ENCODE data around the gene DUSP1.

The DUSP1 gene

DNA sequence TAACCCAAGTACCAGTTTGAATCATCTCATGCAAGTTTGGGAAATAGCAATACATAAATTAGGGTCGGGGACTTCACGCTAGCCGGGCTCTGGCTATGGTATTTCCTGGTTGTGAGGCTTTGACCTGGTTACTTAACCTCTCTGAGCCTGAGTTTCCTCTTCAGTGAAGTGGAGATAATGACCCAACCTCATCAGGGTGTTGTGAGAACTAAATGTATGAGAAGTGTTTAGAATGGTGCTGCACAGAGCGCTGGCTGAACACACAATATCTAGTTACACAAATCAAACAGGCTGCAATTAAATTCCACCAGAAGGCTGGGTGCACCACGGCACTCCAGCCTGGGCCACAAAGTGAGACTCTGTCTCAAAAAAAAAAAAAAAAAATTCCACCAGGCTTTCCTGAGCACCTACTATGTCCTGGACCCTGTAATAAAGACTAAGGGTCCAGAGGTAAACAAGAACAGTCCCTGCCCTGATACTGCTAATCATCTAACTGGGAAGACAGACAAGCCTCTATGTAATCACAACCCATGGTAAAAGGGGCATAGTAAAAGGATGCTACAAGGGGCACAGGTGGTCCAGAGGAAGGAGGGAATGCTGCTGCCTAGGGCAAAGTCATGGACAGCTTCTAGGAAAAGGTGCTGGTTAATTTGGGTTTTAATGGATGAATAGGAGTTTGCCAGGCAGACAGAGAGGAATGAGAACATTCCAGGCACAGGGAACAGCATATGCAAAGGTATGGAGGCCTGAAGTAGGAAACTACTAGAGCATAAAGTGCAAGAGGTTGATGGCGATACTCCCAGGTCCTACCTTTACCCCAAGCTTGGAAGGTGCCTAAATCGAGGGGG, 27.7 kb downstream of the DUSP1 start:
- DNase-seq (ENCODE audit: low read depth in 3 of 3) = no peak

DNA sequence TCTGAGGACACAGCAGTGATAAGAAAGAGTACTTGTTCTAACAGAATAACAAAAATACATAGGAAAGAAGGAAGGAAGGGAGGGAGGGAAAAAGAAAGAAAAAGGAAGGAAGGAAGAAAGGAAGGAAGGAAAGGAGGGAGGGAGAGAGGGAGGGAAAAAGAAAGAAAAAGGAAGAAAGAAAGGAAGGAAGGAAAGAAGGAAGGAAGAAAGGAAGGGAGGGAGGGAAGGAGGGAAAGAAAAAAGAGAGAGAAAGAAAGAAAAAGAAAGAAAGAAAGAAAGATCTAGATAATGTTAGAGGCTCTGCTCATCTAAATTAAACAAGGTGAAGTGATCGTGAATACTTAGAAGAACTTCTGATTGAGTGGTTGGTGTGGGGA, 29.8 kb downstream of the DUSP1 start:
- no peak for DNase-seq (ENCODE audit: low read depth in 3 of 3)

DNA sequence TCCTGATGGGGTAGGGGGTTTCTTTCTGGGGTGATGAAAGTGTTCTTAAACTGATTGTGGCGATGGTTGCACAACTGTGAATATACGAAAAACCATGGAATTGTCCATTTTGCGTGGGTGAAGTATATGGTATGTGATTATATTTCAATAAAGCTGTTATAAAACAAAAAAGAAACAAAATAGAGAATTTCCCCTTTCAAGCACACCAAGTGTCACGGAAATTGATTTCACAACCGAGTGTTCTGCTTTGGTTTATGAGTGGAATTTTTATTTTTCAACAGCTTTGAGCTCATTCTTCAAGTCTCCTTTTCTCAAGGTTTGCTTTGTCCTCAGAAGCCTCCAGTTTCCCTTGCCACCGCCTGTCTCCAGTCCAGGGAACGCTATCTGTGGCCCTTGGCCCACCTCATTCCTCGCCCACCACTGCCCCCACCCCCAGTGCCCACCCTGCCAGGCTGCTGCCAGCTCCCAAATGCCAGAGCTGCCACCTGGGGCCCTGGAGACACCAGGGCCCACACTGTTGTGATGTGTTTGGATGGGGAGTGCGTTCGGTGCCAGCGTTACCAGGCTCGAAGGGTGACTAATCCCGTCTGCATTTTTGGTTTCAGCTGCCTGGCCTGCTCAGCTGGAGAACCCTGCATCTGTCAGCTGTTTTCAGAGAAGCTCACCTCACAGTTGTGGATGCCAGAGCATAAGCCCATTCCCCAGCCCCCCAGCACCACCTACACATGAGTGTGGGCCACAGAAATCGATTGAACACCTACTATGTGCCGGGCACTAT, 30.4 kb downstream of the DUSP1 start:
- no peak for DNase-seq (ENCODE audit: low read depth in 3 of 3)

DNA sequence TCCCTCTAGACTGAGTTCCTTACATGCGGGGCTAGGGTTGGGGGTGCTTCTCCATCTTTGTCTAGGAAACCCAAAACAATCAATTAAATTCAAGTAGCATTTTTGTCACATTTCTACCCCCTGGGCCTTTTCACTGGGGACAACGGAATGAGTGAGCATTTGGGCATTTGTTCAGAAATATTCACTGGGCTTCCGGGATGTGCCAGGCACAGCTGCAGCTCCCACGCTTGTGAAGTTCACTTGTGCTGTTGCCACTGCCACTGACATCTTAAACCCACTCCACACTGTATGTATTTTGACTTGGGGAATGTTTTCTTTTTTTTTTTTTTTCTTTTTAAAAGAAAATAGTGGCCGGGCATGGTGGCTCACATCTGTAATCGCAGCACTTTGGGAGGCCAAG, 31.6 kb downstream of the DUSP1 start:
- DNase-seq (ENCODE audit: low read depth in 3 of 3) = no peak

DNA sequence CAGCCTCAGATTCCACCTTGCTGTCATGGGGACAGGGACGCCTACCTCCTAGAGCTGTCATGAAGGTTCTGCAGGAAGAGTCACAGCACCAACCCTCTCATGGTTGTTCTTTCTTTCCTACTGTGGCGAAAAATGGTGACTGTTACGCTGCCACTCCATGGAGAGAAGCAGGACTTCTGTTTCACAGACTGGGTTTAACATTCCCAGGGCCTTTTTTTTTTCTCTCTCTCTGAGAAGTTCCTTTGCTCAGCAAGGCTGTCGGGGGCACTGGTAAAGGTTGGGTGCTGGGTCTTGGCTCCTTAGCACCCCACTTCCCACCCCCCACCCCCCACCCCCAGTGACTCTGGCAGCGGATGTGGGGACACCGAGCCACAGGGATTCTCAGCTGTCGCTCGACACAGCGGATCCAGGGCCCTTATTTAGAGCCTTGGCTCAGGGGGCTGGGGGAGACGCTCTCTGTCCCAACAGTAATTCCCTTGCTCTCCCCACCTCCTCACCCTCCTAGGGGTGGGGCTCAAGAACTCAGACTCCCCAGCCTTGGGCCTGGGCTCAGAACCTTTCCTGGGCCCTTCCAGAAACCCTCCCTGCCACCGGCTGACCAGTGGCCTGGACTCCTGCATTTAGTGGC, 34.4 kb downstream of the DUSP1 start:
- no peak for DNase-seq (ENCODE audit: low read depth in 3 of 3)

DNA sequence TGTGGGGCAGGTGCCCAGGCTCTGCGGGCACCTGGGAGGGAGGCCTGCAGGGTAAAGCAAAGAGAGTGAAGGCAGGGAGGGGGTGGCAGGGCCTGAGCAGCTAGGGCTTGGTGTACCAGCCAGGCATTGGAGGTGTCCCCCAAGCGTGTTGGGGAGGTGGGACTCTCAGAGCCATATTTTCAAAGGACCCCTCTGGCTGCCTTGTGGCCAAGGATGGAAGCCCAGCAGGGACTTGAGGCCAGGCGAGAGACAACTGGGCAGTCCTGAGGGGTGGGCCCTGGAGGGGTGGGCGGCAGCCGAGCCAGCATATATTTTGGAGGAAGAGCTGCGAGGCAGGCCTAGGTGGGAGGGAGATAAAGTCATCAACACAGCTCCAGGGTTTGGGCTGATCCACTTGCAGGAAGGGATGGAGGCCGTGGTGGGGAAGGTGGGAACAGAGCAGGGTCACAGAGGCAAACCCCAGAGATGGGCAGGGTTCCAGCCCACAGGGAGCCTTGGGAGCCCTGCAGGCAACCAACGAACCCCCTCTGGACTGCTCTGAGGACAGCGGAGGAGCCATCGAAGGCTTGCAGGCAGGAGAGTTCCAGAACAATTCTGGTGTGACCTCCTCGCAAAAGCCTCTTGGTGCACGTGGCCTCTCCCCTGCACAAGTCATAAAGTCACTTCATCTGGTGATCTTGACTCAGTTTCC, 35.7 kb downstream of the DUSP1 start:
- DNase-seq (ENCODE audit: low read depth in 3 of 3) = no peak

DNA sequence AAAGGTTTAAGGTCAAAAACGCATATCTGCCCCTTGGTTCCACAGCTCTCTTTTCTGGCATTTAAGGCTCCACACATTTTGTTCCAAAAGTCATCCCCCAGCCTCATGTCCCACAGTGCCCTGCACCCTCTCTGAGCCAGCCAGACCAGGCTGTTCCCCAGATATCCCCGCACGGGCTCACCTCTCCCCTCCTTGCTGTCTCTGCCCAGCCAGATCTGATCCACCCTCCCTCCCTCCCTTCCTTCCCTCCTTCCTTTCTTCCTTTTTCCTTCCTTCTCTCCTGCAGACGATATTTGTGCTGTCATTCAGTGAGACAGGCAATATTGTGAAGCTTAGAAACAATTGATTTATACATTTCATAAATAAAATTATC, 37.0 kb downstream of the DUSP1 start:
- no peak for DNase-seq (ENCODE audit: low read depth in 3 of 3)

DNA sequence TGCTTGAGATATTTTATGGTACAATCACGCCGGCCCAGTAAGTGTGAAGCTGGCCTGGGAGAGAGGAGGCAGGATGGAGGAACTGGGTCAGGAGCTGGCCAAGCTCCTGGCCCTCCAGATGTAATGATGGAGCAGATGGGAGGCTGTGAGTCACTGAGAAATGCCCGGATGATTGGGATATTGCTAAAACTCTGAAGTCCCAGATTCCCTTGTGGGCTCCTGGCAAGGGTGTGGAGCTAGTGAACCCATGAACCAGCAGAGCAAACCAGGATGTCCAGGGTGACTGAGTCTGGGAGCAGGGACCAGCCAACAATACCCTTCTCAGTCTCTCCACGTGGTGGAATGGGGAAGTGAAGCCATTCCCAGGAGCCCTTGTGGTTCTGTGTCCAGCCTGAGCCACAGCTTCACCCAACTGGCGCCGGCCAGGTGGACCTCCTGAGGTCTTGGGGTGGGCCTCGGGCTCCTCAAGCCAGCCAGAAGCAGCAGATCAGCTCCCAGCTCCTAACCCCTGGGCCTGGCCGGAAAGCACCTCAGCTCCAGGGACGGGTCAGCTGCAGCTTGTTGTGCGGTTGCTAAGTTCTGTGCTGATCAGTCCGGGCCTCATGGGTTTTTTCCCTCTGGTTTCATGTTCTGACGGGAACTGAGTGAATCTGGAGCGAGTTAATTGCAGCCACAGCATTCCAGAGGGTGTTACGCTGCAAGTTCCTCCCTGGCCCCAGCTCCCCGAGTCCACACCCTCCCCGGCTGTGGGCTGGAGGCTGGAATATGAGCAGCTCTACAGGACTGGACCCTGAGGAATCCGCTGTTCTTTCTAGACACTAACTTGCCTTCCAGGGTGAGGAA, 37.6 kb downstream of the DUSP1 start:
- DNase-seq (ENCODE audit: low read depth in 3 of 3) = no peak

DNA sequence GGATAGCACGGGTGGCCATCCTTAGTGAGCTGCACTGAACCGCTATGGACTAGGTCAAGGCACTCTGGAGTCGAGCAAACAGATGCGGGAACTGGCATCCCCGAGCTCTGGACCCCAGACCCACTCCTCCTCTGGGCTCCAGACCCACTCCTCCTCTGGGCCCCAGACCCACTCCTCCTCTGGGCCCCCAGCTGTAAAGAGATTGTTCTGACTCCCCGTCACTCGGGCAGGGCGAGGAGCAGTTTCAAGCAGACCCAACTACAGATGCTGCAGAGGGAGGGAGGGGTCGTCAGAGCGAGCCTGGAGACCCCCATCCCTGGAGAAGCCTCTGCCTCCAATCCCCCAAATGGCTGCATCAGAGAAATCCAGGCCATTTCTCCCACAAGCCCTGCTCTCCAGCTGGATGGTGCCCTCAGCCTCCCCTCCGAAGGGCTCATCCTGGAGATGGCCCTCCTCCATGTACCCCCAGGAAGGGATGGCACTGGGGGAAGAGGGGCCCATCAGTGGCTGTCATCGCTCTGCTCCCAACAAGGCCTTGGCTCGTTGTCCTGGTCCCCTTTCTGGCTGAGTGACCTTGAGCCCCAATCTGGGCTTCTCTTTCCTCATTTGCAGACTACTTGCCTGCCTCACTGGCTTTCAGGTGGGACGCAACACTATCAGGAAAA, 38.7 kb downstream of the DUSP1 start:
- no peak for DNase-seq (ENCODE audit: low read depth in 3 of 3)

DNA sequence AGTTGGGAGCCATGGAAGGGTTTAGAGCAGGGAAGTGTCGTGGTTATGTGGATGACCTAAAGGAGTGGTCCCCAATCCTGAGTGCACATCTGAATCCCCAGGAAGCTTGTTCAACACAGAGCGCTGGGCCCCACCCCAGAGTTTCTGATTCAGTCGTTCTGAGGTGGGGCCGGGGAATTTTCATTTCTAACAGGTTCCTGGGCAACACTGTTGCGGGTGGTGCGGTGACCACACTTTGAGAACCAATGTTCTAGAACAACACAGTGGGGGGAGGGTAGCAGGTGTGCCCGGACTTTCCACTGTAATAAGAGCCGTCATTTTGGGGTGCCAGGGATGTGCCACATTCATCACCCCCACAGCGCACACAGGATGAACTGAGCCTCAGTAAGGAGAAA, 39.3 kb downstream of the DUSP1 start:
- DNase-seq (ENCODE audit: low read depth in 3 of 3) = no peak

DNA sequence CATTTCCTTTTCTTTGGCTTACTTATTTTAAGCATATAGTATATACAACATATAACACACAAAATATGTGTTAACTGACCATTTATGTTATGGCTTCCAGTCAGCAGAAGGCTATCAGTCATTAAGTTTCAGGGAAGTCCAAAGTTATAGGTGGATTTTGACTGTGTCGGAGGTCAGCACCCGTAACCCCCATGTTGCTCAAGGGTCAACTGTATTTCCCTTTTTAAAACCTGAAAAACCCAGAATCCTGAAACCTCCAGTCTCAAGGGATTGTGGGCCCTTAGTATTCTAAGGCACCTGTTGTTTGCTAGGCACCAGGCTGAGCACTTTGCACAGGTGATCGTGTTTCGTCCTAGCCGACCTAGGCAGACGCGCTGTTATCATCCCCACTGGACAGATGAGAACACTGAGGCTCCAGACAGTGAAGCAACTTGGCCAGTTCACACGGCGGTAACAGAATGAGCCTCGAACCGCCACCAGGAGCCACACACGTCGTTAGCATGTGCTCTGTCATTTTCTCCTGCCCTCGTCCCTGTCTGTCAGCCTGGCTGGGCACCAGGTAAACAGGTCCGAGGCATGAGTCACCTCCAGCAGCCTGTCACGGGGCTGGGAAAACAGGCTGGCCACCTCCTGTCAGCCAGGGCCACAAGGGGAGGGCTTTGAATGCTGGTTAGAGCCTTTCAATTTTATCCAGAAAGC, 39.9 kb downstream of the DUSP1 start:
- DNase-seq (ENCODE audit: low read depth in 3 of 3) = no peak

DNA sequence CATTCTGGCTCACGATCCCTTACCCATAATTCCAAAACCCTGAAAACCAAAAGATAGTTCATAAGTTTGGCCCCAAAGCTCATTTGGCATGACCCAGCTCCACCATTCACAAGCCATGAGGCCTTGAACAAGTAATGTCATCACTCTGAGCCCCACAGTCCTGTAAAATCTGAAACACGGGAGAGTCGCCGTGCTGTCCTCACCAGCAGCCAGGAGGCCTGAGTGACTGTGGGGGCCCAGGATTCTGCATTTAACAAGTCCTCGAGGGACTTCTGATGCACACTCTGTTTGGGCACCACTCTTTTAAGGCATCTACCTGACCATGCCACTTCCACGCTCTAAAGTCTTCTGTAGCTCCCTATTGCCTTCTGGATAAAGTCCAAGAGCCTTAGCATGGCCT, 40.8 kb downstream of the DUSP1 start:
- no peak for DNase-seq (ENCODE audit: low read depth in 3 of 3)

DNA sequence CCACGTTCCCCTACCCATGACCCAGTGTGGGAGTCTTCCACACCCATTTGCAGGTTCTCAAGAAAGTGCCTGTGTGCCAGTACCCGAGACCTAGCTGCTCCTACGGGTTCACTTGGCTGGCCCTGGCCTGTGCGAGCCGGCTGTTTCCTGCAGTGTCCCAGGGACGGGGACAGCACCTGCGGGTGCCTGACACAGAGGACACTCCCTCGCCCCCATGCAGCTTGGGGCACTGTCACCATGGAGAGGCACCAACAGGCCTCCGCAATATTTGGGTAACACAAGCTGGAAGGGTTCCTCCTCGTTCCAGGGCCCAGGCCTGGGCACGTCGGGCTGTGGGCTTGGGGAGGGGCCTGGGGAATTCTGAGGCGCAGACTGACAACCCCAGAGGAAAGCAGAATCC, 41.4 kb downstream of the DUSP1 start:
- no peak for DNase-seq (ENCODE audit: low read depth in 3 of 3)

DNA sequence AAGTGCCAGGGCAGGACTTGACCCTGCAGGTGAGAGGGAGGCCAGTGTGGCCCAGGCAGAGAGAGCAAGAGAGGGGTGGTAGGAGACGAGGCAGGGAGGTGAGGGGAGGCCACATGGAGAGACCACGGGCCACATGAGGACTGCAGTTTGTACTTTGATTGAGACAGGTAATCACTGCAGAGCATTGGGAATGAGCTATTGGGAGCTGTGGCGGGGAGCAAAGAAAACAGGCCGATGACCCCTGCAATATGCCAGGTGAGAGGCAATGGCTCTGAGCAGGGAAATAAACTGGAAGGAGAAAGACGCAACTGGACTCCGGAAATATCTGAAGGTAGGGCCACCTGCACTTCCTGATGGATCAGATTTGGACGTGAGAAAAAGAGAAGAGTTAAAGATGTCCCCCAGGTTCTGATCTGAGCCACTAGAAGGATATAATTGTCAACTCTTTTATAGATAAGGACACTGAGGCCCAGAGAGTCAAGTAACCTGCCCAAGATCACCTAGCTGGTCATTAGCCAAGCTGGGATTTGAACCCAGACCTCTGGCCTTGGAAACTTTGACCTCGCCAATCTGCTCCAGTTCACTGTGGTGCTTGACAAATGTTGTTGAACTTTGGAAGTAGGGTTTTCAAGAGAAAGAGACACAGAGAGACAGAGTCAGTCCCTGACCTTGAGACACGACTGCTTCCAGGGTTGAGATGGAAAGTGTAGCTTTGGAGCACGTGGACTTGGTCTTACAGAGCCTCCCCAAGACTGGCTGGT, 42.3 kb downstream of the DUSP1 start:
- no peak for DNase-seq (ENCODE audit: low read depth in 3 of 3)

DNA sequence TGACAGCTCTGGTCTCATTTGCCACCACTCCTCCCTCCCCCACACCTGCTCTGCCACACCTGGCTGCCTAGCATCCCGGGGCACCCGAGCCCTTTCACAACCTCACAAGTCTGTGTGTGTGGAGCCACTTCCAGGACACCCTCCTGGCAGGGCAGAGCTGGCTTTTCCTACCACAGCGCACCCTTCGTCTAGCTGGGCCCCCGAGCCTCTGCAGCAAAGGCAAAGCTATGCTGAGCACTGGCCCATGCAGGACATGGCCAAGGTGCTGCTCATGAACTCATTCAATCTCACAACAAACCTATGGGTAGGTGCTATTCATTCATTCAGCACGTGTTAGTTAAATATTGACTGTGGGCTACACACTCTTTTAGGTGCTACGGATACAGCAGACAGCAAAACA, 43.4 kb downstream of the DUSP1 start:
- no peak for DNase-seq (ENCODE audit: low read depth in 3 of 3)

DNA sequence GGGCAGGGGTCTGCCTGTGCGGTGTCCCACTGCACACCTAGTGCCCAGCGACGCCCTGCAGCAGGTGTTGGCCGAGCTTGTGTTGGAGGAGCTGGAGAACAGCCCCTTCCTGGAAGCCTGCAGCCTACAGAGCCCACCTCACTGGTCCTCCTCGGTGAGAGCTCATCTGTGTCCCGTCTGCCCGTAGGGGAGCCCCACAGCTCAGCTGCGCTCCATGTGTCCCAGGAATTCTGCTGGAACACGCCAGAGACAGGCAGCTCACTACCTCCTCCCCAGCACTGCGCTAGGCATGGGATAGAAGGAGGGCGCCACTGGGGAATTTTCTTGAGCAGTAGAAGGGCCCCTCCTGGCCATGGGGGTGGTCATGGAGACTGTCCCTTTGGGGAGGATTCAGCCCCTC, 44.0 kb downstream of the DUSP1 start:
- no peak for DNase-seq (ENCODE audit: low read depth in 3 of 3)

DNA sequence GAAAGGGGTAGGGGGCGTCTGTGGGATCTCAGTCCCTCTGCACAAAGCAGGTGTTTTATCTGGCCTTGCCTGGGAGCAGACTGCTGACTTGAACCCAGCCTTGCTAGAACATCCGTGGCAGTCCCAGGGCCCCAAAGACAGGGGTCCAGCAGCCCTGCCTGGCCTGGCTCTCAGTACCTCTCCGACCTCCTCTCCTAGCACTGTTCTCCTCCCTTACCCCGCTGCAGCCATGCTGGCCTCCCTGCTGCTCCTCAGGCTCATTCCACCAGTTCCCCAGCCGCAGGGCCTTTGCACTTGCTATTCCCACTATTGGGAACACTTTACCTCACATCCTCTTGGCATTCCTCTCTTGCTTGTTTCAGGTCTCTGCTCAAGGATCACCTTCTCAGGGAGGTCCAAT, 45.2 kb downstream of the DUSP1 start:
- no peak for DNase-seq (ENCODE audit: low read depth in 3 of 3)

DNA sequence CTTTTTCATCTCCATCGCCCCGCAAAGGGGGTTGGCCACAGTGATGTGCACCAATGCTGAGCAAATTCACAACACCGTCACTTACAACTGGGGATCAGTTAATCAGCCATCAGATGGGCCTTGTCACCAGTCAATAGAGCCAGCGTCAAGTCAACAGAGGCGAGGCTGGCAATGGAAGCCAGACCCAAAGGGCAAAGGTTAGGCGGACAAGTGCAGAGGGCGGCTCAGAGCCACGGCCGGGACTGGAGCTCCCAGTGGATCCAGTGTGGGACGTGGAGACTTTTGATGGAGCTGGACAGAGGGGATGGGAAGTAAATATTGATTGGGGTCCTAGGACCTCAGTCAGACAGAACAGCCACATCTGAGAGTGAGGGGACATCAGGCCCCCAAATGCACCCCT, 45.7 kb downstream of the DUSP1 start:
- DNase-seq (ENCODE audit: low read depth in 3 of 3) = no peak

All from stimulated activated CD4-positive, alpha-beta T cell treated with anti-CD3 and anti-CD28 coated beads, TNF-alpha, amount 100 ng/mL, for 24 hours (primary cell).